GM12874 (cell line): ENCODE data around the gene SRR.

Experiments
- TF ChIP-seq, protein P1 (sequence below): IDR thresholded peaks from 2 replicates; pipeline ENCODE4 v1.5.1; 2011; ENCODE audit warnings: low read depth, mild to moderate bottlenecking, control low read depth, low read length, moderate library complexity; ENCODE audit not compliant: insufficient read depth

SRR gene

GRCh38 chr17:2369551-2370210 is 65.9 kb downstream of the SRR start:
- TF ChIP-seq, protein P1, sequence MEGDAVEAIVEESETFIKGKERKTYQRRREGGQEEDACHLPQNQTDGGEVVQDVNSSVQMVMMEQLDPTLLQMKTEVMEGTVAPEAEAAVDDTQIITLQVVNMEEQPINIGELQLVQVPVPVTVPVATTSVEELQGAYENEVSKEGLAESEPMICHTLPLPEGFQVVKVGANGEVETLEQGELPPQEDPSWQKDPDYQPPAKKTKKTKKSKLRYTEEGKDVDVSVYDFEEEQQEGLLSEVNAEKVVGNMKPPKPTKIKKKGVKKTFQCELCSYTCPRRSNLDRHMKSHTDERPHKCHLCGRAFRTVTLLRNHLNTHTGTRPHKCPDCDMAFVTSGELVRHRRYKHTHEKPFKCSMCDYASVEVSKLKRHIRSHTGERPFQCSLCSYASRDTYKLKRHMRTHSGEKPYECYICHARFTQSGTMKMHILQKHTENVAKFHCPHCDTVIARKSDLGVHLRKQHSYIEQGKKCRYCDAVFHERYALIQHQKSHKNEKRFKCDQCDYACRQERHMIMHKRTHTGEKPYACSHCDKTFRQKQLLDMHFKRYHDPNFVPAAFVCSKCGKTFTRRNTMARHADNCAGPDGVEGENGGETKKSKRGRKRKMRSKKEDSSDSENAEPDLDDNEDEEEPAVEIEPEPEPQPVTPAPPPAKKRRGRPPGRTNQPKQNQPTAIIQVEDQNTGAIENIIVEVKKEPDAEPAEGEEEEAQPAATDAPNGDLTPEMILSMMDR = no peak

GRCh38 chr17:2370211-2370589 is 66.5 kb downstream of the SRR start:
- TF ChIP-seq, protein P1 = no peak

DNA sequence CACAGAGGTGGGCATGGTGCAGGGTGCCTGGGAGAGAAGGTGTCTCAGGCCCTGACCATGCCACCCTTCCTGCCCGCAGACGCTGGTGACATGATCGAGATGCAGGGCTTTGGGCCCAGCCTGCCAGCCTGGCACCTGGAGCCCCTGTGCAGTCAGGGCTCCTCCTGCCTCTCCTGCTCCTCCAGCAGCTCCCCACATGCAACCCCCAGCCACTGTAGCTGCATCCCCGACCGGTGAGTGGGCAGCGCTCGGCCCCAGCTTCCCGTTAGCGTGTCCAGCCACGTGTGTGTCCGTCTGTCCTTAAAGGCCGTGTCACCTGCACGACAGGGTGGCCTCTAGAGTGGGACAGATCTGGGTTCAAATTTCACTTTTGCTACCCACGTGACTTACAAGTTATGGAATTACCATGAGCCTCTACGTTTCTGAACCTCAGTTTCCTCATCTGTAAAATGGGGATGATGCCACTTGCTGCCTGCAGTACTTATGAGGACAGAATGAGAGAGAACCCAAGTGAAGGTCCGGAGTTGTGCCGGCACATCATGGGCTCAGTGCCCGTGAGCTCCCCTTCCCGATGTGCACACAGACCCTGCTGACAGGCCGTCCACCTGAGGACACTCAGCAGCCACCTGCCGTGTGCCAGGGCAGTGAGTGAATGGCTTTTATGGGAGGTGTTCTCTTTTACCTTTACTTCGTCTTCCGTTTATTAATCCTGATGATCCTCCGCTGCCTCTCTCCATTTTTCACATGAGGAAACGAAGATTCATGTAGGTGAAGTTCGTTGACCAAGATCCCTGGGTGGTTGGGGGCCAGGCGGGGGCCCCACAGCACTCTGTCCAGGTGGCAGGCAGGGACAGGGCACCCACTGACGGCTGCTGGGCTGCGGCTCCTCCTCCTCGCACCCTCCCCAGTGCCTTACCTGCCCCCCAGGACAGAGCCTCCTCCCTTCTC is 67.7 kb downstream of the SRR start:
- TF ChIP-seq, protein P1 = no peak

GRCh38 chr17:2372180-2372579 is 68.4 kb downstream of the SRR start:
- TF ChIP-seq, protein P1 = no peak

GRCh38 chr17:2372681-2373080 is 68.9 kb downstream of the SRR start:
- TF ChIP-seq, protein P1 = no peak

DNA sequence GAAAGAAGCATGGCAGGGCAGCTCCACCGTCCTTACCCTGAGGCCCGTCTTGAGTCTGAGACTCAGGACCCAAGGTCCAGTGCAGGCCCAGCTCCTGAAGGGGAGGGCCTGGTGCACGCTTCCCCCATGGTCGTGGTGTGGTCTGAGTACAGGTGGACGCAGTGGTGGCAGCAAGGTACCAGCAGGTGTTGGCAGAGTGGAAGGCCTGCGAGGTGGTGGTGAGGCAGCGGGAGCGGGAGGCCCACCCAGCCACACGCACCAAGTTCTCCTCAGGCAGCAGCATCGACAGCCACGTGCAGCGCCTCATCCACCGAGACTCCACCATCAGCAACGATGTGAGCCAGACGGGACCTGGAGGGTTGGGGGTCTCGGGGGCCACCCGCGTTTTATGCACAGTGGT is 69.4 kb downstream of the SRR start:
- TF ChIP-seq, protein P1 = no peak
